IMR-90 (cell line): ENCODE results near the gene SOX1. TPM values are rescaled to one million over a fixed set of nuclear protein-coding genes. Genes with fewer than 3 reads are reported as not detected.

ENCODE experiments used
- ATAC-seq: fragments of 200-7000 bp; cut with Tn5 transposase; 2 replicates; pipeline ENCODE4 v1.9.1; 2020; ENCODE audit warnings: low read depth, mild to moderate bottlenecking, moderate library complexity
- BruUV-seq: library from RNA; stranded (reverse); fragments of 400-500 nt; replicated peaks from 2 replicates; lab custom pipeline; 2021; lab: Mats Ljungman, UMichigan
- CTCF ChIA-PET: fragments of 300-600 bp; formaldehyde crosslinking; extraction: SDS; loops from one replicate; lab custom pipeline; 2021; ENCODE audit warnings: antibody characterized with exemption; lab: Yijun Ruan, JAX
- POLR2A ChIA-PET: fragments of 300-600 bp; sonication (Branson Sonifier 250); formaldehyde crosslinking; loops from one replicate; lab custom pipeline; 2022; ENCODE audit warnings: antibody characterized with exemption; ENCODE audit not compliant: unreplicated experiment; lab: Charles Lee
- DNase-seq: peaks from one replicate; pipeline ENCODE4 v3.0.0; 2013
- H2AFZ ChIP-seq: replicated peaks from 2 replicates; pipeline ENCODE3; 2013; ENCODE audit warnings: low read length, mild to moderate bottlenecking; ENCODE audit not compliant: poor library complexity
- H2AK5ac ChIP-seq: 2 replicates; pipeline ENCODE4 v1.6.1; 2013; ENCODE audit warnings: low read depth, low read length, inconsistent platforms
- H2AK9ac ChIP-seq: replicated peaks from 2 replicates; pipeline ENCODE3; 2013; ENCODE audit warnings: mild to moderate bottlenecking, low read depth, low read length, moderate library complexity; ENCODE audit not compliant: poor library complexity
- H2BK120ac ChIP-seq: 2 replicates; pipeline ENCODE4 v1.6.1; 2013; ENCODE audit warnings: low read depth, low read length, inconsistent platforms
- H2BK15ac ChIP-seq: 3 replicates; pipeline ENCODE4 v1.6.1; 2013; ENCODE audit warnings: low read depth, low read length, inconsistent platforms
- H2BK20ac ChIP-seq: 2 replicates; pipeline ENCODE4 v1.6.1; 2013; ENCODE audit warnings: low read depth, mild to moderate bottlenecking, inconsistent platforms, low read length, moderate library complexity
- H2BK5ac ChIP-seq: 2 replicates; pipeline ENCODE4 v1.6.1; 2013; ENCODE audit warnings: mild to moderate bottlenecking, low read depth, low read length, inconsistent platforms; ENCODE audit not compliant: poor library complexity, severe bottlenecking
- H3K14ac ChIP-seq: replicated peaks from 2 replicates; pipeline ENCODE4 v1.6.1; 2013; ENCODE audit warnings: low read depth, low read length, inconsistent platforms
- H3K18ac ChIP-seq: 2 replicates; pipeline ENCODE4 v1.6.1; 2013; ENCODE audit warnings: low read depth, low read length, control low read depth
- H3K23ac ChIP-seq: 2 replicates; pipeline ENCODE4 v1.6.1; 2013; ENCODE audit warnings: low read depth, low read length, inconsistent platforms
- H3K27ac ChIP-seq: 2 replicates; pipeline ENCODE4 v1.5.1; 2013; ENCODE audit warnings: mild to moderate bottlenecking, control low read depth, low read length; ENCODE audit not compliant: insufficient read depth
- H3K27me3 ChIP-seq: 2 replicates; pipeline ENCODE4 v1.6.1; 2013; ENCODE audit warnings: low read length; ENCODE audit not compliant: control insufficient read depth, insufficient read depth
- H3K36me3 ChIP-seq: 2 replicates; pipeline ENCODE4 v1.6.1; 2013; ENCODE audit warnings: low read length, mixed read lengths; ENCODE audit not compliant: control insufficient read depth, insufficient read depth
- H3K4ac ChIP-seq: 2 replicates; pipeline ENCODE4 v1.6.1; 2013; ENCODE audit warnings: low read depth, low read length, inconsistent platforms
- H3K4me1 ChIP-seq: 2 replicates; pipeline ENCODE4 v1.6.1; 2013; ENCODE audit warnings: low read length, mixed read lengths; ENCODE audit not compliant: control insufficient read depth, insufficient read depth
- H3K4me2 ChIP-seq: 2 replicates; pipeline ENCODE4 v1.6.1; 2013; ENCODE audit warnings: low read depth, mild to moderate bottlenecking, control low read depth, low read length, moderate library complexity
- H3K4me3 ChIP-seq: 2 replicates; pipeline ENCODE4 v1.5.1; 2013; ENCODE audit warnings: low read depth, mild to moderate bottlenecking, control low read depth, low read length, moderate library complexity; ENCODE audit not compliant: insufficient read depth
- H3K56ac ChIP-seq: 2 replicates; pipeline ENCODE4 v1.6.1; 2013; ENCODE audit warnings: low read length, inconsistent platforms; ENCODE audit not compliant: insufficient read depth; ENCODE audit errors: extremely low read depth
- H3K79me1 ChIP-seq, 2 experiments: 2 replicates each; pipeline ENCODE4 v1.6.1; 2013; ENCODE audit warnings: low read length in 2 of 2, inconsistent platforms in 1 of 2, low read depth in 1 of 2
- H3K9ac ChIP-seq: 2 replicates; pipeline ENCODE4 v1.6.1; 2013; ENCODE audit warnings: low read depth, low read length, control low read depth
- H3K9me1 ChIP-seq: 2 replicates; pipeline ENCODE4 v1.6.1; 2013; ENCODE audit warnings: low read length, inconsistent platforms; ENCODE audit not compliant: insufficient read depth
- H3K9me3 ChIP-seq: 2 replicates; pipeline ENCODE4 v1.6.1; 2013; ENCODE audit warnings: low read length; ENCODE audit not compliant: control insufficient read depth, insufficient read depth
- H4K20me1 ChIP-seq: 2 replicates; pipeline ENCODE4 v1.6.1; 2013; ENCODE audit warnings: low read length, inconsistent platforms; ENCODE audit not compliant: insufficient read depth
- H4K5ac ChIP-seq: 2 replicates; pipeline ENCODE4 v1.6.1; 2013; ENCODE audit warnings: mild to moderate bottlenecking, low read depth, low read length, control low read depth
- H4K8ac ChIP-seq, 2 experiments: 2 replicates each; pipeline ENCODE4 v1.6.1; 2013; ENCODE audit warnings: low read depth in 2 of 2, low read length in 2 of 2, control low read depth in 1 of 2, inconsistent platforms in 1 of 2
- H4K91ac ChIP-seq: 2 replicates; pipeline ENCODE4 v1.6.1; 2013; ENCODE audit warnings: low read depth, low read length, inconsistent platforms; ENCODE audit not compliant: insufficient read depth
- BHLHE40 ChIP-seq: fragments of 150-350 bp; IDR thresholded peaks from 2 replicates; pipeline ENCODE4 v1.6.1; 2016; ENCODE audit warnings: mild to moderate bottlenecking, low read depth, low read length
- CEBPB ChIP-seq: IDR thresholded peaks from 2 replicates; pipeline ENCODE4 v1.6.1; 2012; ENCODE audit warnings: low read depth, low read length, improper control_type of control experiment
- CHD1 ChIP-seq: IDR thresholded peaks from 2 replicates; pipeline ENCODE4 v1.6.1; 2012; ENCODE audit warnings: low read depth, low read length, improper control_type of control experiment
- CTCF ChIP-seq: conservative IDR thresholded peaks from 2 replicates; pipeline ENCODE4 v1.5.1; 2012; ENCODE audit warnings: mild to moderate bottlenecking, low read depth, low read length, improper control_type of control experiment
- ELK1 ChIP-seq: fragments of 150-350 bp; IDR thresholded peaks from 2 replicates; pipeline ENCODE4 v1.6.1; 2016; ENCODE audit warnings: low read depth, mild to moderate bottlenecking, low read length, moderate library complexity, borderline replicate concordance
- FOS ChIP-seq: fragments of 150-350 bp; IDR thresholded peaks from 2 replicates; pipeline ENCODE4 v1.6.1; 2016; ENCODE audit warnings: low read depth, low read length
- MAFK ChIP-seq: IDR thresholded peaks from 2 replicates; pipeline ENCODE4 v1.6.1; 2012; ENCODE audit warnings: low read depth, low read length, improper control_type of control experiment
- MAZ ChIP-seq: IDR thresholded peaks from 2 replicates; pipeline ENCODE4 v1.6.1; 2012; ENCODE audit warnings: low read depth, mild to moderate bottlenecking, low read length, improper control_type of control experiment, moderate library complexity, borderline replicate concordance
- MXI1 ChIP-seq: IDR thresholded peaks from 2 replicates; pipeline ENCODE4 v1.6.1; 2012; ENCODE audit warnings: low read depth, mild to moderate bottlenecking, low read length, moderate library complexity, borderline replicate concordance
- NFE2L2 ChIP-seq: fragments of 150-350 bp; IDR thresholded peaks from 2 replicates; pipeline ENCODE4 v1.6.1; 2016; ENCODE audit warnings: low read depth, mild to moderate bottlenecking, low read length
- POLR2A ChIP-seq: IDR thresholded peaks from 2 replicates; pipeline ENCODE4 v1.6.1; 2012; ENCODE audit warnings: mild to moderate bottlenecking, low read depth, low read length
- RAD21 ChIP-seq: IDR thresholded peaks from 2 replicates; pipeline ENCODE4 v1.6.1; 2012; ENCODE audit warnings: low read length, improper control_type of control experiment
- RCOR1 ChIP-seq: IDR thresholded peaks from 2 replicates; pipeline ENCODE4 v1.6.1; 2012; ENCODE audit warnings: mild to moderate bottlenecking, low read length, improper control_type of control experiment; ENCODE audit not compliant: insufficient replicate concordance
- RFX5 ChIP-seq: IDR thresholded peaks from 2 replicates; pipeline ENCODE4 v1.8.0; 2012; ENCODE audit warnings: low read depth, mild to moderate bottlenecking, low read length, moderate library complexity
- SMC3 ChIP-seq: fragments of 150-350 bp; IDR thresholded peaks from 2 replicates; pipeline ENCODE4 v1.6.1; 2016; ENCODE audit warnings: low read depth, mild to moderate bottlenecking, antibody characterized with exemption, low read length, moderate library complexity
- WGBS, 2 experiments: methylation state at CpG; one replicate each; pipeline versions ENCODE4 v1.1.5 to v1.1.7; 2013; ENCODE audit warnings: missing lambda C conversion rate in 2 of 2; ENCODE audit not compliant: insufficient read length in 1 of 2; ENCODE audit errors: extremely low coverage in 2 of 2; 5-methylcytosine and 5-hydroxymethylcytosine counted together
- dilution Hi-C: fragments of 300-500 bp; cut with HindIII; formaldehyde crosslinking; loops from one replicate; pipeline ENCODE4 v1.14.3; 2018; ENCODE audit warnings: low sequenced_read_pairs; ENCODE audit not compliant: unreplicated experiment
- in situ Hi-C: fragments of 300-500 bp; cut with MboI; formaldehyde crosslinking; loops from 3 replicates; pipeline ENCODE4 v1.14.3; 2019; ENCODE audit warnings: low sequenced_read_pairs, inconsistent platforms, mixed read lengths
- intact Hi-C: fragments of 100-400 bp; cut with micrococcal nuclease; formaldehyde crosslinking; loops from 2 replicates; pipeline ENCODE4 v1.10.0; 2022
- polyA plus RNA-seq, 3 experiments: library from polyadenylated mRNA; depleted of rRNA; stranded (reverse); fragments of >200 nt; gene quantifications; 2 replicates each; pipeline ENCODE4 v1.2.3, GENCODE V29; 2012; ENCODE audit warnings: low replicate concordance in 1 of 3
- total RNA-seq: library from RNA; depleted of rRNA; stranded (reverse); fragments of >200 nt; gene quantifications from 2 replicates; pipeline ENCODE4 v1.2.3, GENCODE V29; 2012
- TF ChIP-seq, protein P1 (sequence below): fragments of 150-350 bp; IDR thresholded peaks from 2 replicates; pipeline ENCODE4 v1.6.1; 2017; ENCODE audit warnings: mild to moderate bottlenecking, antibody characterized with exemption, low read length, low read depth

The SOX1 gene
- total and polyA plus RNA-seq, 2 of the 4 experiments (the other 2 are of a cell fraction), result not detected

- H4K20me1 ChIP-seq, result no peaks in the 10 kb centered on the region
- in situ Hi-C loops, result no loop called here
- H2BK20ac ChIP-seq, result no peak overlapping the region
- H3K9me1 ChIP-seq, result no peaks in the 10 kb centered on the region
- CTCF ChIA-PET, result no interaction called here
- no peak overlapping the region for H3K56ac ChIP-seq
- no peak overlapping the region for H4K5ac ChIP-seq
- DNase-seq (no peak), ATAC-seq (no peak)
- H3K36me3 ChIP-seq, result no peaks in the 10 kb centered on the region
- H3K4ac ChIP-seq, result no peak overlapping the region
- H2AK9ac ChIP-seq, result no peak overlapping the region
- intact Hi-C loops, result no loop called here
- WGBS, 2 experiments, result 33% methylated on average over 1 of the region's 7 CpGs; no CpG with 5 or more reads in 1 of the 2 experiments
- no peak overlapping the region for H3K14ac ChIP-seq
- no peak overlapping the region for H2BK5ac ChIP-seq
- no TSS peak for BruUV-seq
- no peak overlapping the region for H3K4me3 ChIP-seq
- no peak overlapping the region for H3K4me2 ChIP-seq
- TF ChIP-seq POLR2A, result no peak
- no peak for TF ChIP-seq FOS
- TF ChIP-seq MAFK, result no peak
- TF ChIP-seq BHLHE40, result no peak
- no peak for TF ChIP-seq NFE2L2
- TF ChIP-seq MXI1, result no peak
- TF ChIP-seq RAD21, result no peak
- no peak for TF ChIP-seq MAZ
- TF ChIP-seq ELK1, result no peak
- no peak for TF ChIP-seq RFX5
- no peak for TF ChIP-seq RCOR1
- TF ChIP-seq SMC3, result no peak
- TF ChIP-seq CTCF, result no peak
- TF ChIP-seq, protein P1, sequence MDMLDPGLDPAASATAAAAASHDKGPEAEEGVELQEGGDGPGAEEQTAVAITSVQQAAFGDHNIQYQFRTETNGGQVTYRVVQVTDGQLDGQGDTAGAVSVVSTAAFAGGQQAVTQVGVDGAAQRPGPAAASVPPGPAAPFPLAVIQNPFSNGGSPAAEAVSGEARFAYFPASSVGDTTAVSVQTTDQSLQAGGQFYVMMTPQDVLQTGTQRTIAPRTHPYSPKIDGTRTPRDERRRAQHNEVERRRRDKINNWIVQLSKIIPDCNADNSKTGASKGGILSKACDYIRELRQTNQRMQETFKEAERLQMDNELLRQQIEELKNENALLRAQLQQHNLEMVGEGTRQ, result no peak
- TF ChIP-seq CEBPB, result no peak
- no peak for TF ChIP-seq CHD1
- no peak overlapping the region for H3K18ac ChIP-seq
- no peak overlapping the region for H4K8ac ChIP-seq
- no peak overlapping the region for H2AK5ac ChIP-seq
- H3K27me3 ChIP-seq, result peaks cover 72% of the 10 kb centered on the region
- POLR2A ChIA-PET, result no interaction called here
- no peaks in the 10 kb centered on the region for H3K79me1 ChIP-seq
- H2AFZ ChIP-seq, result no peak overlapping the region
- H3K9ac ChIP-seq, result no peak overlapping the region
- H4K91ac ChIP-seq, result no peak overlapping the region
- no peak overlapping the region for H2BK15ac ChIP-seq
- dilution Hi-C loops, result no loop called here
- no peaks in the 10 kb centered on the region for H3K4me1 ChIP-seq
- H3K27ac ChIP-seq, result no peak overlapping the region
- peaks cover 2% of the 10 kb centered on the region for H3K9me3 ChIP-seq
- no peak overlapping the region for H2BK120ac ChIP-seq
- H3K23ac ChIP-seq, result no peak overlapping the region
Observed at GRCh38 chr13:112064222-112064621, 2.7 kb upstream of the SOX1 start.
